ENCODE measurements around the gene RBPJL. TPM values are rescaled to one million over a fixed set of nuclear protein-coding genes. Genes with fewer than 3 reads are reported as not detected.

The RBPJL gene
- total RNA-seq, 4 donors from 2014 or later = not detected

GRCh38 chr20:45268531-45268930, 38.1 kb upstream of the RBPJL start:
- no peak for TF ChIP-seq CTCF (IDR thresholded peaks at IDR 0.05; ENCODE audit: low read depth)

- no peak for TF ChIP-seq CTCF (IDR thresholded peaks at IDR 0.05; ENCODE audit: low read depth)
Measured at GRCh38 chr20:45269056-45269455, 37.6 kb upstream of the RBPJL start.

- no peak for TF ChIP-seq CTCF (IDR thresholded peaks at IDR 0.05; ENCODE audit: low read depth)
Measured at GRCh38 chr20:45269754-45270270, 36.8 kb upstream of the RBPJL start.

- TF ChIP-seq CTCF (IDR thresholded peaks at IDR 0.05; ENCODE audit: low read depth) = no peak
Measured at GRCh38 chr20:45275338-45275737, 31.3 kb upstream of the RBPJL start.

GRCh38 chr20:45279992-45280391, 26.6 kb upstream of the RBPJL start:
- TF ChIP-seq CTCF (IDR thresholded peaks at IDR 0.05; ENCODE audit: low read depth) = no peak

- TF ChIP-seq CTCF (IDR thresholded peaks at IDR 0.05; ENCODE audit: low read depth) = no peak
Measured at GRCh38 chr20:45282700-45283550, 23.7 kb upstream of the RBPJL start.

GRCh38 chr20:45283551-45284057, 23.0 kb upstream of the RBPJL start:
- TF ChIP-seq CTCF (IDR thresholded peaks at IDR 0.05; ENCODE audit: low read depth) = no peak

Measured in subcutaneous adipose tissue (tissue), 4 donors.